IPS-20b (cell line): ENCODE data around the gene EEFSEC.

ENCODE experiments used
- H3K27ac ChIP-seq: one replicate; pipeline ENCODE4 v1.5.1; 2013; ENCODE audit warnings: low read length
- H3K27me3 ChIP-seq: 2 replicates; pipeline ENCODE4 v1.6.1; 2013; ENCODE audit warnings: mild to moderate bottlenecking, low read length, inconsistent platforms; ENCODE audit not compliant: insufficient read depth
- H3K36me3 ChIP-seq: 2 replicates; pipeline ENCODE4 v1.6.1; 2013; ENCODE audit warnings: low read depth, mild to moderate bottlenecking, inconsistent platforms, low read length, moderate library complexity; ENCODE audit not compliant: insufficient read depth
- H3K4me1 ChIP-seq: 2 replicates; pipeline ENCODE4 v1.6.1; 2013; ENCODE audit warnings: mild to moderate bottlenecking, control low read depth, inconsistent platforms, low read length, moderate library complexity; ENCODE audit not compliant: insufficient read depth
- H3K4me3 ChIP-seq: 2 replicates; pipeline ENCODE4 v1.5.1; 2013; ENCODE audit warnings: mild to moderate bottlenecking, low read length, inconsistent platforms
- H3K9ac ChIP-seq: 2 replicates; pipeline ENCODE4 v1.6.1; 2013; ENCODE audit warnings: low read depth, mild to moderate bottlenecking, inconsistent platforms, low read length, moderate library complexity
- H3K9me3 ChIP-seq: 2 replicates; pipeline ENCODE4 v1.6.1; 2013; ENCODE audit warnings: mild to moderate bottlenecking, low read depth, low read length, inconsistent platforms; ENCODE audit not compliant: insufficient read depth

EEFSEC gene

GRCh38 chr3:128349963-128350599 is 196.8 kb downstream of the EEFSEC start:
- no peak overlapping the region for H3K4me3 ChIP-seq
- no peak overlapping the region for H3K9ac ChIP-seq
- H3K9me3 ChIP-seq: no peaks in the 10 kb centered on the region
- no peaks in the 10 kb centered on the region for H3K36me3 ChIP-seq
- H3K4me1 ChIP-seq: peaks cover 14% of the 10 kb centered on the region; the same call in 1 of the 2 replicates
- H3K27me3 ChIP-seq: no peaks in the 10 kb centered on the region
- H3K27ac ChIP-seq: no peak overlapping the region

GRCh38 chr3:128351546-128351945 is 198.3 kb downstream of the EEFSEC start:
- Histone ChIP-seq H3K36me3 (no peaks in the 10 kb centered on the region), H3K4me3 (no peak overlapping the region), H3K27ac (no peak overlapping the region), H3K9me3 (no peaks in the 10 kb centered on the region), H3K4me1 (peaks cover 14% of the 10 kb centered on the region; the same call in 1 of the 2 replicates), H3K27me3 (no peaks in the 10 kb centered on the region), H3K9ac (no peak overlapping the region)

- Histone ChIP-seq H3K27me3 (no peaks in the 10 kb centered on the region), H3K9ac (no peak overlapping the region), H3K36me3 (no peaks in the 10 kb centered on the region), H3K4me1 (peaks cover 14% of the 10 kb centered on the region; the same call in 1 of the 2 replicates), H3K4me3 (no peak overlapping the region), H3K9me3 (no peaks in the 10 kb centered on the region), H3K27ac (no peak overlapping the region)
Measured at GRCh38 chr3:128352326-128352725, 199.0 kb downstream of the EEFSEC start.

DNA sequence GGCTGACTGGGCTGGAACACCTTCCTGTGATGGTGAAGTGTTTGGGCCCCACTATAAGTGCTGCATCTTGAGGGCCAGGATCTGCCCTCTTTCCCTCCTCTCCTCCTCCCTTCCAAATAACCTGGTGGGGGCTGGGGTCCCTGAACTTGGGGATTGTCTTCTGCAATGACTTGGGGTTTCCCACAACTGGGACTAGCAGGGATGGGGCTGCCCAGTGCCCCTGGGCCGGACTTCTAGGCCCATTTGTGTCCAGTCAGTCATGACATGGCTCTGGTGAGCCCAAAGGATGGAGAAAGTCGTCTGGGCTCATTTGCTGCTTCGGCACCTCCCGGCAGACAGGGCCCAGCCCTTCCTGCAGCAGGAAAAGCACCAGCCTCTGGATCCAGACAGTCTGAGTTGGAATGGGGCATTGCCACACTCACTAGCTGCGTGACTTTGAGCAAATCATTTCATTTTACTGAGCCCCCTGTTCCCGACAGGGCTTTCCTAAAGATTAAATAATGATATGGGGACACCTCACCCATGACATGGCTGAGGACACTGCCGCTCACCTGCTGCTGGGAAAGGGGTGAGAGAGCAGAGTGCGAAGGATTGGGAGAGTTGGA is 200.2 kb downstream of the EEFSEC start:
- Histone ChIP-seq H3K9ac (no peak overlapping the region), H3K27me3 (no peaks in the 10 kb centered on the region), H3K4me3 (no peak overlapping the region), H3K9me3 (no peaks in the 10 kb centered on the region), H3K36me3 (no peaks in the 10 kb centered on the region), H3K4me1 (peaks cover 11% of the 10 kb centered on the region; the same call in 1 of the 2 replicates), H3K27ac (no peak overlapping the region)

DNA sequence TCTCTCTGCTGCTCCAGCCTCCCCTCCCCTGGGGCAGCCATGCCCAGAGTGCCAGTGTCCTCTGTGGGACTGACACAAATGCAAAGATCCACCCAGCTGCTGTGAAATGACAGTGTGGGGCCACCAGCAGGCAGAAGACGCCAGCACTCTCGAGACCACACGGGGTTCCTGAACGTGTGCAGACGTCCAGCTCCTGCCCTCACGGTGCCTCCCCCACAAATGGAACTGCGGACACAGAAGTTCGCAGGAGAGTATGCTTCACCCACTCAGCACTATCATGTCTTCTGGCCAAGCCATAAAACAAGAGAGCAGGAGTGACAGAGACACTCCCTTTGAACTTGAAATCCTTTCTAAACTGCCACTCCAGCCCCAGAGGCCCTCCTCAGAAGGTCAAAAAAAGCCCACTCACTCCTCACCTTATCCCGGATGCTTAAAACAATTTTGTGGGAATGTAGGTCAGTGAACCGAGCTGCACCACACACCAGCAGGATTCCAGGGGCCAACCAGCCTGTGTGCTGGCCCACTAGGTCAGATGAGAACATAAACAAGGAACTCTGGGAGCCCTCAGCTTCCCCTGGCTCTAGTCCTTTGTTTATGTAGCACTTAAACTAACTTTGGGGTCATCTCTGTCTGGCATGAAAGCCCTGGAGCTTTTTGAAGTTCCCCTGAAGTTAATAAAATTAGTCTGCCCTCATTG is 200.9 kb downstream of the EEFSEC start:
- H3K9me3 ChIP-seq: no peaks in the 10 kb centered on the region
- peaks cover 4% of the 10 kb centered on the region; the same call in 1 of the 2 replicates for H3K4me1 ChIP-seq
- H3K36me3 ChIP-seq: no peaks in the 10 kb centered on the region
- no peak overlapping the region for H3K9ac ChIP-seq
- no peak overlapping the region for H3K27ac ChIP-seq
- no peaks in the 10 kb centered on the region for H3K27me3 ChIP-seq
- H3K4me3 ChIP-seq: no peak overlapping the region

DNA sequence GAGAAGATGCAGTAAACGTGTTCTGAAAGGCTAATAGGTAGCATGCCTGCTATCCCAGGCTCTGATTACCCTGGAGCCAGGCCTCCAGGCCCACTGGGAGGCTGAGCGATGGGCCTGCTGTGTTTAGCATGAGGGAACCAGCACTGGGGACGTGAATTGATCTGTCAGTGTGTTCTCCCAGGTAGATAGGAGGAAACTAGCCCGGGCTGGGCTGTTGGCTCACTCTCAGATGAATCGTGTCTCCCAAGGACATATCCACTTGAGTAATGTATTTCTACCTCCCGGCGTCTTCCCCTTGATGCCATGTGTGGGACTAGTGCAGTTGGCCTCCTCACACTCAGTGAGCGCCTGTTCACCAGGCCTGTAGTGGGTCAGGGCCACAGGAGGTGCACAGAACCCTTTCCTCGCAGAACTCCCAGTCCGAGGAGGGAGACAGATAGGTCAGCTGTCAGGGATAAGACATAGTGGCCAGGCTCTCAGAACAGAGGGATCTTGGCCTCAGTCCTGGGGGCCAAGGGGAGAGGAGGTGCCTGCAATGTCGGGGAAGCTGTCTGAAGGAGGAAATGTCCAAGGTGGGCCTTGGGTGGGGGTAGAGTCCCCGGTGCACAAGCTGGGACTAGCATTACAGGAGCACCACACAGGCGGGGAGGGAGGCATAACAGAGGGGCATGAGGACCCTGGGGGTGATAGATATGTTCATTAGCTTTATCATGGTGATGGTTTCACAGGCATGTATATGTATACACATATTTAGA is 201.7 kb downstream of the EEFSEC start:
- H3K4me1 ChIP-seq: no peaks in the 10 kb centered on the region
- no peak overlapping the region for H3K27ac ChIP-seq
- no peaks in the 10 kb centered on the region for H3K36me3 ChIP-seq
- H3K27me3 ChIP-seq: no peaks in the 10 kb centered on the region
- no peak overlapping the region for H3K9ac ChIP-seq
- H3K4me3 ChIP-seq: no peak overlapping the region
- H3K9me3 ChIP-seq: no peaks in the 10 kb centered on the region

DNA sequence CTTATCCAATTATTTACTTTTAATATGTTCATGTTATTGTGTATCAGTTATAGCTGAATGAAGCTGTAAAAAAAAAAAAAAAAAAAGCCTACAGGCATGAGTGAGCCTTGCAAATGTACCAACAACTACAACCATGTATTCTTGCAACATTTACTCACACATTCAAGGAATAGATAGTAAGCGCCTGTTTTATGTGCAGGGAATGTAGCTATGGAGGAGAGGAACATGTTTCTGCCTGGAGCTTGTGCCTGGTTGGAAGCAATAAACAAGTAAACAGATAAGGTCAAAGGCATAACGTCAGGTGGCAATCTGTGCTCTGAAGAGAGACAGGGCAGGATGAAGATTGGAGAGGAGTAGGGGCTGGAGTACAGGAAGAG is 202.2 kb downstream of the EEFSEC start:
- Histone ChIP-seq H3K9ac (no peak overlapping the region), H3K27ac (no peak overlapping the region), H3K27me3 (no peaks in the 10 kb centered on the region), H3K4me1 (no peaks in the 10 kb centered on the region), H3K4me3 (no peak overlapping the region), H3K36me3 (no peaks in the 10 kb centered on the region), H3K9me3 (no peaks in the 10 kb centered on the region)

- no peak overlapping the region for H3K27ac ChIP-seq
- H3K4me3 ChIP-seq: no peak overlapping the region
- no peaks in the 10 kb centered on the region for H3K9me3 ChIP-seq
- H3K27me3 ChIP-seq: no peaks in the 10 kb centered on the region
- H3K4me1 ChIP-seq: no peaks in the 10 kb centered on the region
- H3K36me3 ChIP-seq: no peaks in the 10 kb centered on the region
- no peak overlapping the region for H3K9ac ChIP-seq
Measured at GRCh38 chr3:128356822-128357221, 203.5 kb downstream of the EEFSEC start.

GRCh38 chr3:128357538-128357937 is 204.3 kb downstream of the EEFSEC start:
- Histone ChIP-seq H3K4me1 (no peaks in the 10 kb centered on the region), H3K4me3 (no peak overlapping the region), H3K9ac (no peak overlapping the region), H3K27ac (no peak overlapping the region), H3K27me3 (no peaks in the 10 kb centered on the region), H3K9me3 (no peaks in the 10 kb centered on the region), H3K36me3 (no peaks in the 10 kb centered on the region)

- Histone ChIP-seq H3K9ac (no peak overlapping the region), H3K9me3 (no peaks in the 10 kb centered on the region), H3K4me3 (no peak overlapping the region), H3K27ac (no peak overlapping the region), H3K36me3 (no peaks in the 10 kb centered on the region), H3K27me3 (no peaks in the 10 kb centered on the region), H3K4me1 (no peaks in the 10 kb centered on the region)
Measured at GRCh38 chr3:128358156-128358895, 205.0 kb downstream of the EEFSEC start.

GRCh38 chr3:128359060-128359664 is 205.9 kb downstream of the EEFSEC start:
- Histone ChIP-seq H3K4me3 (no peak overlapping the region), H3K9me3 (no peaks in the 10 kb centered on the region), H3K36me3 (no peaks in the 10 kb centered on the region), H3K9ac (no peak overlapping the region), H3K27ac (no peak overlapping the region), H3K4me1 (no peaks in the 10 kb centered on the region), H3K27me3 (no peaks in the 10 kb centered on the region)
